ENCODE measurements around the gene SLC2A14. TPM values are rescaled to one million over a fixed set of nuclear protein-coding genes. Genes with fewer than 3 reads are reported as not detected.
"Not testable (repeated sequence)": the region's sequence is repeated elsewhere in the genome, so short reads cannot be mapped to it uniquely, and the experiment has no call there.

Gene SLC2A14
- total RNA-seq, 2 donors from 2014 or later: 0.14 TPM; not detected in 1

GRCh38 chr12:7837366-7837765 lies 35.3 kb downstream of the SLC2A14 start:
- Mint-ChIP-seq H3K4me1 (ENCODE audit: low read depth) (peaks cover 2% of the 10 kb centered on the region), H3K9me3 (no peaks in the 10 kb centered on the region), H3K27me3 (ENCODE audit: low read depth) (no peaks in the 10 kb centered on the region), H3K27ac (no peak overlapping the region), H3K36me3 (ENCODE audit: insufficient read depth in 2 of 2) (no peaks in the 10 kb centered on the region), H3K4me3 (no peak overlapping the region)
- no peak for DNase-seq
- ATAC-seq (replicated peaks in 1 of 2): no peak

GRCh38 chr12:7835766-7836165 lies 36.9 kb downstream of the SLC2A14 start:
- no peak for DNase-seq
- no peaks in the 10 kb centered on the region for H3K27me3 Mint-ChIP-seq (ENCODE audit: low read depth)
- H3K9me3 Mint-ChIP-seq: no peaks in the 10 kb centered on the region
- H3K4me3 Mint-ChIP-seq: no peak overlapping the region
- H3K36me3 Mint-ChIP-seq (ENCODE audit: insufficient read depth in 2 of 2): no peaks in the 10 kb centered on the region
- peaks cover 8% of the 10 kb centered on the region for H3K4me1 Mint-ChIP-seq (ENCODE audit: low read depth)
- no peak for ATAC-seq (replicated peaks in 1 of 2)
- H3K27ac Mint-ChIP-seq: no peak overlapping the region

GRCh38 chr12:7835116-7835515 lies 37.6 kb downstream of the SLC2A14 start:
- no peaks in the 10 kb centered on the region for H3K27me3 Mint-ChIP-seq (ENCODE audit: low read depth)
- no peak overlapping the region for H3K27ac Mint-ChIP-seq
- no peak overlapping the region for H3K4me3 Mint-ChIP-seq
- no peaks in the 10 kb centered on the region for H3K36me3 Mint-ChIP-seq (ENCODE audit: insufficient read depth in 2 of 2)
- H3K4me1 Mint-ChIP-seq (ENCODE audit: low read depth): peaks cover 8% of the 10 kb centered on the region
- DNase-seq (no peak), ATAC-seq (replicated peaks in 1 of 2) (no peak)
- no peaks in the 10 kb centered on the region for H3K9me3 Mint-ChIP-seq

- Mint-ChIP-seq H3K4me1 (ENCODE audit: low read depth) (peaks cover 8% of the 10 kb centered on the region), H3K27me3 (ENCODE audit: low read depth) (no peaks in the 10 kb centered on the region), H3K9me3 (no peaks in the 10 kb centered on the region), H3K36me3 (ENCODE audit: insufficient read depth in 2 of 2) (no peaks in the 10 kb centered on the region), H3K27ac (no peak overlapping the region), H3K4me3 (no peak overlapping the region)
- no peak for ATAC-seq (replicated peaks in 1 of 2)
- DNase-seq: no peak
Observed at GRCh38 chr12:7834701-7835100, 38.0 kb downstream of the SLC2A14 start.

- no peaks in the 10 kb centered on the region for H3K27me3 Mint-ChIP-seq (ENCODE audit: low read depth)
- H3K36me3 Mint-ChIP-seq (ENCODE audit: insufficient read depth in 2 of 2): no peaks in the 10 kb centered on the region
- H3K4me3 Mint-ChIP-seq: no peak overlapping the region
- peaks cover 8% of the 10 kb centered on the region for H3K4me1 Mint-ChIP-seq (ENCODE audit: low read depth)
- DNase-seq: no peak
- no peak overlapping the region for H3K27ac Mint-ChIP-seq
- no peak for ATAC-seq (replicated peaks in 1 of 2)
- H3K9me3 Mint-ChIP-seq: no peaks in the 10 kb centered on the region
Observed at GRCh38 chr12:7833831-7834230, 38.9 kb downstream of the SLC2A14 start.

GRCh38 chr12:7833201-7833600 lies 39.5 kb downstream of the SLC2A14 start:
- H3K36me3 Mint-ChIP-seq (ENCODE audit: insufficient read depth in 2 of 2); H3K9me3 Mint-ChIP-seq; H3K27ac Mint-ChIP-seq: not testable (repeated sequence)

GRCh38 chr12:7832059-7832696 lies 40.5 kb downstream of the SLC2A14 start:
- peak; percentile 82 to 88 for ATAC-seq (replicated peaks in 1 of 2)

More at GRCh38 chr12:7833201-7833600, 39.5 kb downstream of the SLC2A14 start:
- not testable (repeated sequence) for ATAC-seq (replicated peaks in 1 of 2); DNase-seq; H3K4me1 Mint-ChIP-seq (ENCODE audit: low read depth); H3K4me3 Mint-ChIP-seq; H3K27me3 Mint-ChIP-seq (ENCODE audit: low read depth)

GRCh38 chr12:7829737-7830136 lies 43.0 kb downstream of the SLC2A14 start:
- not testable (repeated sequence) for ATAC-seq (replicated peaks in 1 of 2); H3K4me1 Mint-ChIP-seq (ENCODE audit: low read depth); H3K27me3 Mint-ChIP-seq (ENCODE audit: low read depth); H3K27ac Mint-ChIP-seq; H3K36me3 Mint-ChIP-seq (ENCODE audit: insufficient read depth in 2 of 2); H3K9me3 Mint-ChIP-seq; DNase-seq; H3K4me3 Mint-ChIP-seq

More at GRCh38 chr12:7832059-7832696, 40.5 kb downstream of the SLC2A14 start:
- Mint-ChIP-seq H3K36me3 (ENCODE audit: insufficient read depth in 2 of 2) (no peaks in the 10 kb centered on the region), H3K27me3 (ENCODE audit: low read depth) (no peaks in the 10 kb centered on the region), H3K9me3 (no peaks in the 10 kb centered on the region), H3K27ac (no peak overlapping the region), H3K4me1 (ENCODE audit: low read depth) (peaks cover 8% of the 10 kb centered on the region), H3K4me3 (no peak overlapping the region)
- DNase-seq: peak; percentile 35 to 40

- not testable (repeated sequence) for H3K9me3 Mint-ChIP-seq; DNase-seq; H3K27me3 Mint-ChIP-seq (ENCODE audit: low read depth); H3K36me3 Mint-ChIP-seq (ENCODE audit: insufficient read depth in 2 of 2); ATAC-seq (replicated peaks in 1 of 2); H3K27ac Mint-ChIP-seq; H3K4me1 Mint-ChIP-seq (ENCODE audit: low read depth); H3K4me3 Mint-ChIP-seq
Observed at GRCh38 chr12:7825754-7826153, 47.0 kb downstream of the SLC2A14 start.

GRCh38 chr12:7806863-7807487 lies 65.7 kb downstream of the SLC2A14 start:
- Mint-ChIP-seq H3K9me3 (no peaks in the 10 kb centered on the region), H3K4me3 (no peak overlapping the region), H3K4me1 (ENCODE audit: low read depth) (no peaks in the 10 kb centered on the region), H3K27me3 (ENCODE audit: low read depth) (no peaks in the 10 kb centered on the region), H3K36me3 (ENCODE audit: insufficient read depth in 2 of 2) (no peaks in the 10 kb centered on the region), H3K27ac (no peak overlapping the region)
- peak; percentile 68 to 72 for DNase-seq
- peak; percentile 64 to 68 for ATAC-seq (replicated peaks in 1 of 2)

- not testable (repeated sequence) for H3K9me3 Mint-ChIP-seq; H3K4me3 Mint-ChIP-seq; H3K36me3 Mint-ChIP-seq (ENCODE audit: insufficient read depth in 2 of 2); DNase-seq; H3K4me1 Mint-ChIP-seq (ENCODE audit: low read depth); H3K27me3 Mint-ChIP-seq (ENCODE audit: low read depth); ATAC-seq (replicated peaks in 1 of 2); H3K27ac Mint-ChIP-seq
Observed at GRCh38 chr12:7806319-7806718, 66.4 kb downstream of the SLC2A14 start.

GRCh38 chr12:7801460-7801859 lies 71.3 kb downstream of the SLC2A14 start:
- DNase-seq (no peak), ATAC-seq (replicated peaks in 1 of 2) (no peak)
- H3K27ac Mint-ChIP-seq: no peak overlapping the region
- H3K36me3 Mint-ChIP-seq (ENCODE audit: insufficient read depth in 2 of 2): no peaks in the 10 kb centered on the region
- H3K4me3 Mint-ChIP-seq: no peak overlapping the region
- H3K27me3 Mint-ChIP-seq (ENCODE audit: low read depth): no peaks in the 10 kb centered on the region
- no peaks in the 10 kb centered on the region for H3K4me1 Mint-ChIP-seq (ENCODE audit: low read depth)
- no peaks in the 10 kb centered on the region for H3K9me3 Mint-ChIP-seq

- not testable (repeated sequence) for DNase-seq; H3K27ac Mint-ChIP-seq; H3K4me3 Mint-ChIP-seq; H3K9me3 Mint-ChIP-seq; H3K4me1 Mint-ChIP-seq (ENCODE audit: low read depth); H3K36me3 Mint-ChIP-seq (ENCODE audit: insufficient read depth in 2 of 2); H3K27me3 Mint-ChIP-seq (ENCODE audit: low read depth); ATAC-seq (replicated peaks in 1 of 2)
Observed at GRCh38 chr12:7798750-7799308, 73.9 kb downstream of the SLC2A14 start.
